H1 (cell line): ENCODE data around the gene ARID4B. TPM values are rescaled to one million over a fixed set of nuclear protein-coding genes. Genes with fewer than 3 reads are reported as not detected.

Source experiments
- CTCF ChIA-PET: fragments of 300-600 bp; sonication (Branson Sonifier 250); formaldehyde crosslinking; loops from one replicate; lab custom pipeline; 2021; ENCODE audit not compliant: partially characterized antibody; lab: Charles Lee
- POLR2A ChIA-PET: fragments of 300-600 bp; sonication (Branson Sonifier 250); formaldehyde crosslinking; loops from one replicate; lab custom pipeline; 2021; ENCODE audit warnings: inconsistent platforms; ENCODE audit not compliant: partially characterized antibody; lab: Charles Lee
- DNase-seq, 2 experiments: peaks; one replicate each; pipeline versions ENCODE4 v3.0.0 to v3.0.0-alpha.2; 2010 to 2022; ENCODE audit warnings: low spot score in 2 of 2, low read depth in 1 of 2, mixed read lengths in 1 of 2
- FAIRE-seq: peaks from 2 replicates; lab custom pipeline; 2011; peaks lifted over from hg19 to GRCh38; lab: Jason Lieb, UNC
- H2AFZ ChIP-seq: 2 replicates; pipeline ENCODE4 v1.8.1; 2012; ENCODE audit warnings: low read length, inconsistent platforms
- H2AK5ac ChIP-seq: 2 replicates; pipeline ENCODE4 v1.6.1; 2013; ENCODE audit warnings: low read depth, low read length
- H2BK120ac ChIP-seq: replicated peaks from 2 replicates; pipeline ENCODE3; 2013; ENCODE audit warnings: low read depth, low read length, inconsistent platforms
- H2BK12ac ChIP-seq: 2 replicates; pipeline ENCODE4 v1.6.1; 2013; ENCODE audit warnings: low read depth, low read length
- H2BK15ac ChIP-seq: 2 replicates; pipeline ENCODE4 v1.6.1; 2013; ENCODE audit warnings: low read length
- H2BK20ac ChIP-seq: 2 replicates; pipeline ENCODE4 v1.6.1; 2013; ENCODE audit warnings: low read length
- H2BK5ac ChIP-seq: 2 replicates; pipeline ENCODE4 v1.6.1; 2013; ENCODE audit warnings: low read depth, low read length
- H3K14ac ChIP-seq: 2 replicates; pipeline ENCODE4 v1.6.1; 2013; ENCODE audit warnings: inconsistent platforms; ENCODE audit not compliant: insufficient read length
- H3K18ac ChIP-seq: 2 replicates; pipeline ENCODE4 v1.6.1; 2013; ENCODE audit warnings: low read length; ENCODE audit errors: extremely low read depth
- H3K23ac ChIP-seq: 2 replicates; pipeline ENCODE4 v1.6.1; 2013; ENCODE audit warnings: inconsistent platforms; ENCODE audit not compliant: insufficient read length
- H3K23me2 ChIP-seq: 2 replicates; pipeline ENCODE4 v1.6.1; 2013; ENCODE audit warnings: low read depth, low read length
- H3K27ac ChIP-seq: 2 replicates; pipeline ENCODE4 v1.6.1; 2011; ENCODE audit warnings: low read depth, low read length, inconsistent platforms
- H3K27me3 ChIP-seq, 4 experiments: replicated peaks in 1 of 4; 1 replicate in 1 of 4; 2 replicates in 3 of 4; pipeline versions ENCODE4 v1.6.1 to v1.8.1; 2011 to 2013; ENCODE audit warnings: low read length in 3 of 4, mild to moderate bottlenecking in 3 of 4, inconsistent platforms in 2 of 4, mixed read lengths in 2 of 4, moderate library complexity in 1 of 4; ENCODE audit not compliant: control insufficient read depth in 3 of 4, insufficient read depth in 3 of 4; ENCODE audit errors: extremely low read depth in 1 of 4
- H3K36me3 ChIP-seq, 4 experiments: 2 replicates each; pipeline versions ENCODE4 v1.6.1 to v1.8.1; 2011 to 2013; ENCODE audit warnings: mild to moderate bottlenecking in 4 of 4, low read length in 3 of 4, moderate library complexity in 2 of 4, control low read depth in 1 of 4, inconsistent platforms in 1 of 4; ENCODE audit not compliant: insufficient read depth in 4 of 4, control insufficient read depth in 2 of 4
- H3K4ac ChIP-seq: replicated peaks from 2 replicates; pipeline ENCODE3; 2013; ENCODE audit warnings: low read length, low read depth, mixed read lengths, inconsistent platforms; ENCODE audit not compliant: insufficient read length
- H3K4me1 ChIP-seq, 4 experiments: replicated peaks in 1 of 4; 1 replicate in 1 of 4; 2 replicates in 3 of 4; pipeline versions ENCODE4 v1.6.1 to v1.8.1; 2011 to 2013; ENCODE audit warnings: low read length in 3 of 4, inconsistent platforms in 2 of 4, mixed read lengths in 1 of 4; ENCODE audit not compliant: insufficient read depth in 4 of 4, control insufficient read depth in 3 of 4
- H3K4me2 ChIP-seq, 2 experiments: 2 replicates each; pipeline versions ENCODE4 v1.6.1 to v1.8.1; 2011 to 2013; ENCODE audit warnings: low read depth in 2 of 2, low read length in 2 of 2, control low read depth in 1 of 2, inconsistent platforms in 1 of 2, mild to moderate bottlenecking in 1 of 2; ENCODE audit not compliant: insufficient read depth in 1 of 2
- H3K4me3 ChIP-seq, 4 experiments: fragments of 200-600, 300-600 bp in 1 of 4; sonication (generic), shearing (Covaris generic), sonication (Bioruptor Twin) in 1 of 4; 2 replicates each; pipeline versions ENCODE4 v1.5.1 to v1.8.1; 2011 to 2016; ENCODE audit warnings: low read length in 4 of 4, low read depth in 3 of 4, control low read depth in 2 of 4, inconsistent platforms in 2 of 4, mild to moderate bottlenecking in 2 of 4, mixed read lengths in 1 of 4, moderate library complexity in 1 of 4; ENCODE audit not compliant: insufficient read depth in 2 of 4; ENCODE audit errors: extremely low read depth in 1 of 4
- H3K56ac ChIP-seq: replicated peaks from 2 replicates; pipeline ENCODE3; 2013; ENCODE audit warnings: low read depth, mild to moderate bottlenecking, mixed read lengths, low read length, inconsistent platforms; ENCODE audit not compliant: insufficient read length
- H3K79me1 ChIP-seq: 2 replicates; pipeline ENCODE4 v1.6.1; 2013; ENCODE audit warnings: low read depth, low read length, control low read depth
- H3K79me2 ChIP-seq, 2 experiments: 2 replicates each; pipeline versions ENCODE4 v1.6.1 to v1.8.1; 2012 to 2013; ENCODE audit warnings: low read length in 2 of 2, mild to moderate bottlenecking in 2 of 2, inconsistent platforms in 1 of 2; ENCODE audit not compliant: insufficient read depth in 2 of 2, control insufficient read depth in 1 of 2
- H3K9ac ChIP-seq, 4 experiments: replicated peaks in 1 of 4; 1 replicate in 1 of 4; 2 replicates in 3 of 4; pipeline versions ENCODE4 v1.6.1 to v1.8.1; 2011 to 2013; ENCODE audit warnings: low read depth in 3 of 4, low read length in 3 of 4, control low read depth in 2 of 4, mild to moderate bottlenecking in 2 of 4, moderate library complexity in 2 of 4, inconsistent platforms in 1 of 4; ENCODE audit errors: extremely low read depth in 1 of 4
- H3K9me3 ChIP-seq, 2 experiments: 2 replicates each; pipeline versions ENCODE4 v1.6.1 to v1.8.1; 2012 to 2013; ENCODE audit warnings: mild to moderate bottlenecking in 2 of 2, moderate library complexity in 2 of 2, control low read depth in 1 of 2, inconsistent platforms in 1 of 2, low read depth in 1 of 2, low read length in 1 of 2, mixed read lengths in 1 of 2; ENCODE audit not compliant: insufficient read depth in 2 of 2
- H4K20me1 ChIP-seq, 2 experiments: replicated peaks in 1 of 2; 2 replicates each; pipeline versions ENCODE3 to v1.8.1; 2011 to 2013; ENCODE audit warnings: inconsistent platforms in 2 of 2, low read length in 2 of 2, mild to moderate bottlenecking in 1 of 2; ENCODE audit not compliant: insufficient read depth in 2 of 2, control insufficient read depth in 1 of 2
- H4K5ac ChIP-seq: 2 replicates; pipeline ENCODE4 v1.6.1; 2013; ENCODE audit warnings: low read length, low read depth, mixed read lengths, inconsistent platforms; ENCODE audit not compliant: insufficient read length
- H4K8ac ChIP-seq: 2 replicates; pipeline ENCODE4 v1.8.0; 2013; ENCODE audit warnings: mild to moderate bottlenecking, moderate library complexity, low read length, inconsistent platforms; ENCODE audit not compliant: insufficient read depth; ENCODE audit errors: extremely low read depth
- H4K91ac ChIP-seq: replicated peaks from 2 replicates; pipeline ENCODE3; 2013; ENCODE audit warnings: low read length, mixed read lengths, inconsistent platforms; ENCODE audit not compliant: insufficient read length
- ASH2L ChIP-seq: fragments of 200-600, 300-600 bp; sonication (generic); IDR thresholded peaks from one replicate; pipeline ENCODE4 v1.7.1; 2017; ENCODE audit warnings: low read length
- CBX8 ChIP-seq: fragments of 300-800, 300-1000 bp; sonication (generic); IDR thresholded peaks from 2 replicates; pipeline ENCODE4 v1.7.1; 2016; ENCODE audit warnings: low read depth, low read length, borderline replicate concordance
- EP300 ChIP-seq, 2 experiments: IDR thresholded peaks; 1 replicate in 1 of 2; 2 replicates in 1 of 2; pipeline ENCODE4 v1.6.1; 2011 to 2012; ENCODE audit warnings: low read depth in 2 of 2, low read length in 2 of 2, mild to moderate bottlenecking in 2 of 2, borderline replicate concordance in 1 of 2, inconsistent platforms in 1 of 2, moderate library complexity in 1 of 2
- KDM4A ChIP-seq: IDR thresholded peaks from one replicate; pipeline ENCODE4 v1.7.1; 2012; ENCODE audit warnings: low read depth, mild to moderate bottlenecking, moderate library complexity, low read length, inconsistent platforms; ENCODE audit not compliant: severe bottlenecking
- POU5F1 ChIP-seq: IDR thresholded peaks from 2 replicates; pipeline ENCODE4 v1.6.1; 2011; ENCODE audit warnings: low read depth, mild to moderate bottlenecking, low read length, moderate library complexity
- SUZ12 ChIP-seq: fragments of 200-600 bp; sonication (generic); IDR thresholded peaks from 2 replicates; pipeline ENCODE4 v1.6.1; 2012; ENCODE audit warnings: mild to moderate bottlenecking, inconsistent platforms, low read length, moderate library complexity, mixed read lengths
- WGBS, 2 experiments: shearing (Covaris generic) in 1 of 2; methylation state at CpG; one replicate each; pipeline versions ENCODE4 v1.1.6 to v1.1.7; 2013 to 2015; ENCODE audit warnings: low lambda C conversion rate in 2 of 2, mixed read lengths in 2 of 2, inconsistent platforms in 1 of 2, low coverage in 1 of 2, missing lambda C conversion rate in 1 of 2; ENCODE audit not compliant: insufficient replicate concordance in 2 of 2, insufficient coverage in 1 of 2, insufficient read length in 1 of 2; ENCODE audit errors: extremely low coverage in 1 of 2, missing lambda C conversion rate in 1 of 2; 5-methylcytosine and 5-hydroxymethylcytosine counted together
- polyA plus RNA-seq, 7 experiments: library from polyadenylated mRNA; depleted of rRNA in 3 of 7; stranded (reverse) in 5 of 7; unstranded in 2 of 7; fragments of >200 nt in 5 of 7; fragments of 200-250 nt in 2 of 7; gene quantifications; 1 replicate in 5 of 7; 2 replicates in 1 of 7; 4 replicates in 1 of 7; pipeline versions ENCODE4 v1.2.1 to v1.2.3, GENCODE V29; 2011 to 2013; ENCODE audit warnings: missing spikeins in 2 of 7, mixed read lengths in 2 of 7
- total RNA-seq: library from RNA; stranded (reverse); fragmentation: NEBNext Ultra II Directional; extraction: Animal tissue kit (Norgen Biotek cat#: 25700); gene quantifications from 2 replicates; pipeline ENCODE4 v1.2.1, GENCODE V29; 2021
- TF ChIP-seq, protein P1 (sequence below): IDR thresholded peaks from 2 replicates; pipeline ENCODE4 v1.6.1; 2012; ENCODE audit warnings: inconsistent platforms

The ARID4B gene
- total and polyA plus RNA-seq, 2 of the 8 experiments (the other 6 are each of a cell fraction or from before 2014, with no cell fraction given) = 5.1 to 28.8 TPM

DNA sequence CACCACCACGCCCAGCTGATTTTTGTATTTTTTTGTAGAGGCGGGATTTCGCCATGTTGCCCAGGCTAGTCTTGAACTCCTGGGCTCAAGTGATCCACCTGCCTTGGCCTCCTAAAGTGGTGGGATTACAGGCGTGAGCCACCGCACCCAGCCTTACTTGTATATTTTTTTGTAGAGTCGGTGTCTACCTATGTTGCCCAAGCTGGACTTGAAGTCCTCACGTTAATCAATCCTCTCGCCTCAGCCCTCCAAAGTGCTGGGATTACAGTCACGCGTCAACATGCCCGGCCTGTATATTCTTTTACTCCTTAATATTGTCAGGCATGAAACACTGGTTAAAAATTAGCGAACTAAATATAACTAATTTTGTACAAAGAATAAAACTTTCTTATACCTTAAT is 193.8 kb downstream of the ARID4B start:
- no peak overlapping the region for H2BK20ac ChIP-seq
- peak in 1 of 2 experiments; percentile 14 for DNase-seq
- no peak overlapping the region for H3K4ac ChIP-seq
- no peak for FAIRE-seq
- no peak overlapping the region for H3K23ac ChIP-seq
- POLR2A ChIA-PET = interaction anchor here (0.9 to 2.9 kb wide), 4 partner anchors 10 to 12 kb away, joined by 3 to 15 read pairs (median 6); no protein-coding TSS in a partner anchor
- H2AFZ ChIP-seq = no peak overlapping the region
- H2BK12ac ChIP-seq = no peak overlapping the region
- H4K5ac ChIP-seq = no peak overlapping the region
- no peak overlapping the region for H2BK120ac ChIP-seq
- no peak overlapping the region for H3K27ac ChIP-seq
- H4K20me1 ChIP-seq = peaks cover 0 to 3% of the 10 kb centered on the region in 2 experiments
- no peak overlapping the region for H2BK15ac ChIP-seq
- TF ChIP-seq, protein P1, sequence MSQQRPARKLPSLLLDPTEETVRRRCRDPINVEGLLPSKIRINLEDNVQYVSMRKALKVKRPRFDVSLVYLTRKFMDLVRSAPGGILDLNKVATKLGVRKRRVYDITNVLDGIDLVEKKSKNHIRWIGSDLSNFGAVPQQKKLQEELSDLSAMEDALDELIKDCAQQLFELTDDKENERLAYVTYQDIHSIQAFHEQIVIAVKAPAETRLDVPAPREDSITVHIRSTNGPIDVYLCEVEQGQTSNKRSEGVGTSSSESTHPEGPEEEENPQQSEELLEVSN = no peak
- TF ChIP-seq SUZ12 (no peak), CBX8 (no peak), POU5F1 (no peak), KDM4A (no peak), ASH2L (no peak), EP300 (IDR thresholded peaks at IDR 0.05; ENCODE audit: borderline replicate concordance in 1 of 2, low read depth in 2 of 2, low read length in 2 of 2) (no peak)
- H3K9me3 ChIP-seq = no peaks in the 10 kb centered on the region
- H3K4me3 ChIP-seq = no peak overlapping the region
- no peak overlapping the region for H4K91ac ChIP-seq
- no peak overlapping the region for H3K4me2 ChIP-seq
- no peak overlapping the region for H4K8ac ChIP-seq
- H3K36me3 ChIP-seq = peaks cover 20 to 60% (median 41%) of the 10 kb centered on the region in 4 experiments
- peaks cover 0 to 6% (median 0%) of the 10 kb centered on the region in 4 experiments; a peak in 2 of 7 replicates for H3K4me1 ChIP-seq
- H3K14ac ChIP-seq = no peak overlapping the region
- no peaks in the 10 kb centered on the region for H3K23me2 ChIP-seq
- 95% methylated on average over 12 of the region's 12 CpGs; no CpG with 5 or more reads in 1 of the 2 experiments for WGBS, 2 experiments
- CTCF ChIA-PET = no interaction called here
- H3K18ac ChIP-seq = no peak overlapping the region
- no peaks in the 10 kb centered on the region for H3K79me2 ChIP-seq
- no peaks in the 10 kb centered on the region for H3K79me1 ChIP-seq
- H3K56ac ChIP-seq = no peak overlapping the region
- H2BK5ac ChIP-seq = no peak overlapping the region
- H3K9ac ChIP-seq = no peak overlapping the region
- no peak overlapping the region for H2AK5ac ChIP-seq
- no peaks in the 10 kb centered on the region for H3K27me3 ChIP-seq
